Measurements from ENCODE around the gene NGEF.

DNA sequence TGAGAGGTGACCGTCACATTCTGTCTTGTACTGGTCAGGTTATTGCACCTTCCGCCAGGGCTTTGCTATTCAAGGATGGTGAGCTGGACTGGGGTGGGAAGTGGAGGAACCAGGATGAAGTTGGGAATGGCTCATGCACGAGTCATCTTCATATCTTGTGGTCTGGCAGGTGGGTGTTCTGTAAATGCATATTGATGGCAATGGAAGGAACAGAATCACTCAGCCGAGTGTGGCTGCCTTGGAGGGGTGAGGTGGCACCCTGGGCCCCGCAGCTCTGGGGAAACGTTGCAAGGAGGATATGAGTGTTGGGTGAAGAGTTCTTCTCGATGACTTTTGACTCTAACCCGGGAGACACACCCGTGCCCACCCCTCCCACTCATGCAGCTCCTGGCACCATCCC is 20.6 kb upstream of the NGEF start:
- TF ChIP-seq, protein P1, sequence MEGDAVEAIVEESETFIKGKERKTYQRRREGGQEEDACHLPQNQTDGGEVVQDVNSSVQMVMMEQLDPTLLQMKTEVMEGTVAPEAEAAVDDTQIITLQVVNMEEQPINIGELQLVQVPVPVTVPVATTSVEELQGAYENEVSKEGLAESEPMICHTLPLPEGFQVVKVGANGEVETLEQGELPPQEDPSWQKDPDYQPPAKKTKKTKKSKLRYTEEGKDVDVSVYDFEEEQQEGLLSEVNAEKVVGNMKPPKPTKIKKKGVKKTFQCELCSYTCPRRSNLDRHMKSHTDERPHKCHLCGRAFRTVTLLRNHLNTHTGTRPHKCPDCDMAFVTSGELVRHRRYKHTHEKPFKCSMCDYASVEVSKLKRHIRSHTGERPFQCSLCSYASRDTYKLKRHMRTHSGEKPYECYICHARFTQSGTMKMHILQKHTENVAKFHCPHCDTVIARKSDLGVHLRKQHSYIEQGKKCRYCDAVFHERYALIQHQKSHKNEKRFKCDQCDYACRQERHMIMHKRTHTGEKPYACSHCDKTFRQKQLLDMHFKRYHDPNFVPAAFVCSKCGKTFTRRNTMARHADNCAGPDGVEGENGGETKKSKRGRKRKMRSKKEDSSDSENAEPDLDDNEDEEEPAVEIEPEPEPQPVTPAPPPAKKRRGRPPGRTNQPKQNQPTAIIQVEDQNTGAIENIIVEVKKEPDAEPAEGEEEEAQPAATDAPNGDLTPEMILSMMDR (IDR thresholded peaks at IDR 0.05), result no peak
- no peak for TF ChIP-seq POLR2A (IDR thresholded peaks at IDR 0.05)

Measured in adrenal gland (tissue), 5 donors.